Neural cell (in vitro differentiated cells): ENCODE data around the gene KDM3B.

Source experiments
- EP300 ChIP-seq: fragments of 450-650 bp; conservative IDR thresholded peaks from 2 replicates; pipeline ENCODE4 v1.6.1; 2014; ENCODE audit warnings: antibody characterized with exemption, mild to moderate bottlenecking, moderate library complexity; ENCODE audit not compliant: poor library complexity, severe bottlenecking
- EZH2 ChIP-seq: fragments of 200-600, 300-800 bp; shearing (Covaris generic), sonication (generic); IDR thresholded peaks from 2 replicates; pipeline ENCODE4 v1.6.1; 2014; ENCODE audit warnings: antibody characterized with exemption, low read length, borderline replicate concordance, mild to moderate bottlenecking; ENCODE audit not compliant: insufficient read depth, poor library complexity, severe bottlenecking
- MXI1 ChIP-seq: fragments of 450-650 bp; conservative IDR thresholded peaks from 2 replicates; pipeline ENCODE4 v1.6.1; 2014; ENCODE audit warnings: antibody characterized with exemption, mild to moderate bottlenecking; ENCODE audit not compliant: poor library complexity, severe bottlenecking
- POLR2AphosphoS5 ChIP-seq: IDR thresholded peaks from 2 replicates; pipeline ENCODE4 v1.6.1; 2012
- RAD21 ChIP-seq: fragments of 450-650 bp; conservative IDR thresholded peaks from 2 replicates; pipeline ENCODE4 v1.6.1; 2014; ENCODE audit warnings: antibody characterized with exemption, mild to moderate bottlenecking, moderate library complexity
- SMC3 ChIP-seq: fragments of 450-650 bp; conservative IDR thresholded peaks from 2 replicates; pipeline ENCODE4 v1.6.1; 2014; ENCODE audit warnings: antibody characterized with exemption, mild to moderate bottlenecking, moderate library complexity; ENCODE audit not compliant: poor library complexity
- TAF1 ChIP-seq: IDR thresholded peaks from 2 replicates; pipeline ENCODE4 v1.6.1; 2012; ENCODE audit warnings: low read depth
- TF ChIP-seq, protein P1 (sequence below): fragments of 450-650 bp; IDR thresholded peaks from 2 replicates; pipeline ENCODE4 v1.5.1; 2014; ENCODE audit warnings: antibody characterized with exemption, mild to moderate bottlenecking, moderate library complexity; ENCODE audit not compliant: poor library complexity, severe bottlenecking

DNA sequence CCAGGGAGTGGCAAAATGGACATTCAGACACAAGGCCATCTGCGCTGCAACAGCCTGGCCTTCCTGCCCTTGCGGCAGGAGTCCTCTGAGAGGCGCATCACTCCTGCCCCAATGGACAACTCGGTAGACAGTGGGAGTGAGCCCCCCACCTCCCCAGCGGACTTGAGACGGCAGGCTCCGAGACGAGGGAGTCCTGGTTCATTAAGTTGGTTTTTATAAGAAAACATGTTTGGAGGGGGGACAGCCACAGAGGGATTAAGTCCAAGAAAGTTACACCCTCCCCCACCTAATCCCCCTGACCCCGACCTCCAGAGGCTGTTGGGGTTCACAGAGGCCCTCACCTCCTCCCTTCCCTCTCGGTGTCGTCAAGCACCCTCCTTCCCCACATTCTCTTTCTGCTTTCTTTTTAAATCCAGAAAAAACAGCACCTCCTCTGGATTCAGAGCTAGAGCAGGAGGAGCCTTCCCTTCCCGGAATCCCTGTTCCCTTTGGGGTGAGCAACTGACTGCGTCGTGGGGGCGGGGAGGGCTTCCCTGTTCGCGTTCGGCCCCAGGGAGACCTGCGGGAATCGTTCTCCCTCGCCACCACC lies 111.0 kb downstream of the KDM3B start:
- TF ChIP-seq, protein P1, sequence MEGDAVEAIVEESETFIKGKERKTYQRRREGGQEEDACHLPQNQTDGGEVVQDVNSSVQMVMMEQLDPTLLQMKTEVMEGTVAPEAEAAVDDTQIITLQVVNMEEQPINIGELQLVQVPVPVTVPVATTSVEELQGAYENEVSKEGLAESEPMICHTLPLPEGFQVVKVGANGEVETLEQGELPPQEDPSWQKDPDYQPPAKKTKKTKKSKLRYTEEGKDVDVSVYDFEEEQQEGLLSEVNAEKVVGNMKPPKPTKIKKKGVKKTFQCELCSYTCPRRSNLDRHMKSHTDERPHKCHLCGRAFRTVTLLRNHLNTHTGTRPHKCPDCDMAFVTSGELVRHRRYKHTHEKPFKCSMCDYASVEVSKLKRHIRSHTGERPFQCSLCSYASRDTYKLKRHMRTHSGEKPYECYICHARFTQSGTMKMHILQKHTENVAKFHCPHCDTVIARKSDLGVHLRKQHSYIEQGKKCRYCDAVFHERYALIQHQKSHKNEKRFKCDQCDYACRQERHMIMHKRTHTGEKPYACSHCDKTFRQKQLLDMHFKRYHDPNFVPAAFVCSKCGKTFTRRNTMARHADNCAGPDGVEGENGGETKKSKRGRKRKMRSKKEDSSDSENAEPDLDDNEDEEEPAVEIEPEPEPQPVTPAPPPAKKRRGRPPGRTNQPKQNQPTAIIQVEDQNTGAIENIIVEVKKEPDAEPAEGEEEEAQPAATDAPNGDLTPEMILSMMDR, result no peak
- TF ChIP-seq RAD21 (no peak), EZH2 (no peak), POLR2AphosphoS5 (no peak), EP300 (no peak), MXI1 (no peak), TAF1 (no peak), SMC3 (no peak)
